HG03342 (cell line): ENCODE measurements around the gene NDRG3.
"Not testable (repeated sequence)": the region's sequence is repeated elsewhere in the genome, so short reads cannot be mapped to it uniquely, and the experiment has no call there.

Experiments
- ATAC-seq: cut with Tn5 transposase; IDR thresholded peaks from one replicate; pipeline ENCODE4 v1.9.1; 2021; ENCODE audit warnings: mild to moderate bottlenecking, moderate library complexity; ENCODE audit not compliant: unreplicated experiment

NDRG3 gene

DNA sequence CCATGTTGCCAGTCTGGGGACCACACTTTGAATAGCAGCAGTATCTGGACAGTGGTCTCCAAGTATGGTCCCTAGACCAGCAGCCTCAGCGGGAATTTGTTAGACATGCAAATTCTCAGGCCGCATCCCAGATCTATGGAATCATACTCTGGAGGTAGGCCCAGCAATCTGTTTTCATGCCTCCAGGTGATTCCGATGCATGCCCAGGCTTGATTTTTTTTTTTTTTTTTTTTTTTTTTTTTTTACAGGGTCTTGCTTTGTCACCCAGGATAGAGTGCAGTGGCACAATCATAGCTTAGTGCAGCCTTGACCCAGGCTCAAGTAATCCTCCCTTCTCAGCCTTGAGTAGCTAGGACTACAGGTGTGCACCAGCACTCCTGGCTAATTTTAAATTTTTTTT lies 99.2 kb downstream of the NDRG3 start:
- ATAC-seq: no peak

DNA sequence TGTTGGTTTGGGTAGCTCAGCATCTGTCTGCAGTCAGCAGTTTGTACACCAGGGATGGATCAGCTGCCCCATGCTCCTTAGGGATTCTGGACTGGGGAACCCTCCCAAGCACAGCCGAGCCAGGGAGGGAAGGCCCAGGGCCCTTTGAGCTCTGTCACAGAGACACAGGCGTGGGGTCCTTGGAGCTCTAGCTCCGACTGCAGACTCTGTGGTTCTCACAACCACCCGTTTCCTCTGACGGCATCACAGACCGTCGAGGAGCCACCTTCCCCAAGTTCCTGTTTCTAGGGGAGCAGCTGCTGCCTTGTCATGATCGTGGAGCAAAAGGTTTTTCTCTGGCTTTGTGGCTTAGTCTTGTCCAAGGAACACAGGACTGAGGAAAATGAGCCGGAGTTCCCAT lies 99.9 kb downstream of the NDRG3 start, which contains the start of gene SLA2:
Gene SLA2 (minus strand): TSS at position 199 of the 400 bp plus-strand sequence. CDS start 4,861 bp downstream, outside the sequence.
- peak; percentile 46 for ATAC-seq

DNA sequence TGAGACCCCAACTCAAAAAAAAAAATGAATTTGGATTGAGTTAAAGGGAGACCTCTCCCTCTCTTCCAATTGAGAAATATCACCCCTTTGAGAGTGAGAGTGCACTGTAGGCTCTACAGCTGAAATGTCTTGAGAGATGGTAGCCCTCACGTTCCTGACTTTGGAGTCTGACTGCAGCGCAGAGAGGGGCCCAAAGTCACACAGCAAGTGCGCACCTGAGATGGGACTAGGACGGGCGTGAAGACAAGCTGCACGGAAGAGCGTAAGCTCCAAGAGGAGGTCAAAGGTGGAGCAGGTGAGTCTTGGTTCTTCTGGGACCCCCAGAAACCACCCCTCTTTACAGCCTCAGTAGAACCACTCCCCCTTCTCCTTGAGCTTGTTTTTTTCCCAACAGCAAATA lies 100.5 kb downstream of the NDRG3 start:
- ATAC-seq: no peak

DNA sequence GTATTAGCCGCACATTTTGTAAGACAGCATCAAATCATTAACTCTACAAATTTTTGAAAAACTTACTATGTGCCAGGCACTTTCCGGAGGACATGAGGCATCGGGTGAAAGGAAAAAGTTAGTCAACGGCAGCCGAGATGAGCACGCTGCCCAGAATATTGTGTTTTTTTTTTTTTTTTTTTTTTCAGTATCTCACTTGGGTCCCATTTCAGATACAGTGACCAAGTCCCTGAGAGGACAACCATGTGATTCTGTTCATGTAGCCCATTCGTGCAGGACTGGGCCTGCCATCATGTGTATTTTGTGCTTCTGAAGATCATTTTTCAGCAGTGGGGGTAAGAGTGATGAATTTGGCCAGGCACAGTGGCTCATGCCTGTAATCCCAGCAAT lies 101.2 kb downstream of the NDRG3 start:
- no peak for ATAC-seq

DNA sequence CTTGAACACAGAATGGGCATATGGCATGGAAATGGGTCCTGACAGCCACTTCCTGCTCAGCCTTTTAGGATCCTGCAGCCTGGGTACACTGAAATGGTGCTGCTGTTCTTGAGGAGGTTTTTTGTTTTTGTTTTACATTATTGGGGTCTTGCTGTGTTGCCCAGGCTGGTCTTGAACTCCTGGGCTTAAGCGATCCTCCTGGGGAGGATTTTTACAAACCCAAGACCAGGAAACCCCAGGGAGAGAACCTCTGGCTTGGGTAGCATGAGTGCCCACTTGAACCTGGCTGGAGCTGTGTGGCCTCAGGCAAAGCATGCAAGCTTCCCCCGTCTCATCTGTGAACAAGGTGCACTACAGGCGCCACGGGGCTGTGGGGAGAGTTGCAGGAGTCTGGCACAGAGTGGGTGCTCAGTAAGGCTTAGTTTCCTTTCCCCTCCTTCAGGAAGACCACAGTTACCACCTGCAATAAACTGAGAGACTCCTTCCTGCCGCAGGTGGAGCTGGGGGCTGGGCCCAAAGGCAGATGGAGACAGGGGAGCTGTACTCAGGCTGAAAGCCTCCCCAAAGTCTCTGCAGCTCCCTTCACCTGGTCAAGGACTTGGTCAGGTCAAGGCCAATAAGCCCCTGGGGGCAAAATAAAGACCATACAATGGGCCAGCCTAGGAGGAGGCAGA lies 101.7 kb downstream of the NDRG3 start:
- ATAC-seq: no peak

DNA sequence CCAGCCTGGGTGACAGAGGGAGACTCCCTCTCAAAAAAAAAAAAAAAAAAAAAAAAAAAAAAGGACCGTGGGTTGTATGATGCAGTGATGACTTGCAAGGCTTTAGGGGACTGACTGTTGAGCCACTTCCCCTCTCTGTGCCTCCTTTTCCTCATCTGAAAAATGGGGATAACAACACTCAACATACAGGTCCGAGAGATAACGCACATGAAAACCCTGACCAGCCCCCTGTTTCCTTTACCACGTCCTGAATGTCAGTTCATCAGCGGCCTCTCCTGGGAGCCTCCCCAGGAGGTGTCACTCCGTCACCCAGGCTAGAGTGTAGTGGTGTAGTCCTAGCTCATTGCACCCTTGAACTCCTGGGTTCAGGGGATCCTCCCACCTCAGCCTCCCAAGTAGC lies 103.8 kb downstream of the NDRG3 start:
- ATAC-seq: no peak

DNA sequence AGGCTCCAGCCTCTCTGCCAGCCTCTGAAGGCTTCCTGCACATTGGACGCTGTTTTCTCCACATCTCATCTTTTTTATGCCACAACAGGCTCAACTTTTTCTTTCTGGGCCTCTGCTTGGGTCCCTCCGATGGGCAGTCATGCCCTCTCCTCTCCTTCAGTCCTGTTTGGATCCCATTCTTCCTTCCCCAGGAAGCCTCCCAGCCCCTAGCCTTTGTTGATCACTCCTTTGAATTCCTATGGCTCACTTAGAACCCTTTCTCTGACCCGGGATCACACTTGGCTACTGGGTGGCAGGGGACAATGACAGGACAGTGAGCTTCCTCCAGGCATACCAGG lies 104.4 kb downstream of the NDRG3 start:
- no peak for ATAC-seq

DNA sequence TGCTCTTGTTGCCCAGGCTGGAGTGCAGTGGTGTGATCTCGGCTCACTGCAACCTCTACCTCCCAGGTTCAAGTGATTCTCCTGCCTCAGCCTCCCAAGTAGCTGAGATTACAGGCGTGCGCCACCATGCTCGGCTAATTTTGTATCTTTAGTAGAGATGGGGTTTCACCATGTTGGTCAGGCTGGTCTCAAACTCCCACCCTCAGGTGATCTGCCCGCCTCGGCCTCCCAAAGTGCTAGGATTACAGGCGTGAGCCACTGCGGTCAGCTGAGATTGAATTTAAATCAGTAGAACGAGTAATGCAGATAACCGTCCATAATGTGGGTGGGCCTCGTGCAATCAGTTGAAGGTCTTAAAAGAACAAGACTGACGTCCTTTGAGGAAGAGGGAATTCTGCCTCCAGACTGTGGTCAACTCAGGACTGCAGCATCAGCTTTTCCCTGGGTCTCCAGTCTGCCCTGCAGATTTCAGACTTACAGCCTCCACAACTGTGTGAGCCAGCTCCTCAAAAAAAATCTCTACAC lies 107.0 kb downstream of the NDRG3 start:
- not testable (repeated sequence) for ATAC-seq

DNA sequence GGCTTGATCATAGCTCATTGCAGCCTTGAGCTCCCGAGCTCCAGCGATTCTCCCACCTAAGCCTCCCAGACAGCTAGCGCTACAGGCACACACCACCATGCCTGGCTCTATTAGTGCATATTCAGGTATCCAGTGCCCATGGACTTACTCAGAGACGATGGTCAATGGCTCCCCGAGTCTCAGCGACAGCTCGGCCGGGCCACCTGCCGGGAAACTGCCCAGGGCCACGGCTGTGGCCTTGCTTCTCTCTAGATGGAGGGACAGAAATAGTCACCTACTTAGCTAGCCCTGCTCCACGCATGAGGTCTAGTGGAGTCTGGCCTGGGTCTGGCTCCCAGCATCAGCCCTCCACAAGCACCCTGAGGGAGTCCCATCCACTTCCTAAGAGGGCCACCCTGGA lies 111.5 kb downstream of the NDRG3 start:
- ATAC-seq: no peak

DNA sequence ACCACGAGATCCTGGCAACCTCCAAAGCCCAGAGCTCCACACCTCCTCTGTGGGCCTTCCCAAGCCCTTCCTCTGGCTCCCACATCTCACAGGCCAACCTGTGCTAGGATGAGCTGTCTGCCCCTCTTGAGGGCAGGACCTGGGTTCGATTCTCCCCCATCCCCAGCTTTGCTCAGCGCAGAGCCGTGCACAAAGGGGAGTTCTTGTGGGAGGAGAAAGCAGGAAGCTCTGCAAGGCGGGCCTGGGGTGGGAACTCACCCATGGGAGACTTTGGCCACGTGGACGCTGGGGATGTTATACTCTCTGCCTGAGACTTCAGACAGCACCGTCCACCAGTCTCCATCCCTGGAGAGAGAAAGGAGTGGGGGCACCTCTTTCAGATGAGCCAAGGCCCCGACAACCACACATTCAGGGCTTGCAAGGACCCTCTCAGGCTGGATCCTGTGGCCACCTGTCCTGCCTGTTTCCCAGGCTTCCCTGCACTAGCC lies 112.6 kb downstream of the NDRG3 start:
- ATAC-seq: no peak

DNA sequence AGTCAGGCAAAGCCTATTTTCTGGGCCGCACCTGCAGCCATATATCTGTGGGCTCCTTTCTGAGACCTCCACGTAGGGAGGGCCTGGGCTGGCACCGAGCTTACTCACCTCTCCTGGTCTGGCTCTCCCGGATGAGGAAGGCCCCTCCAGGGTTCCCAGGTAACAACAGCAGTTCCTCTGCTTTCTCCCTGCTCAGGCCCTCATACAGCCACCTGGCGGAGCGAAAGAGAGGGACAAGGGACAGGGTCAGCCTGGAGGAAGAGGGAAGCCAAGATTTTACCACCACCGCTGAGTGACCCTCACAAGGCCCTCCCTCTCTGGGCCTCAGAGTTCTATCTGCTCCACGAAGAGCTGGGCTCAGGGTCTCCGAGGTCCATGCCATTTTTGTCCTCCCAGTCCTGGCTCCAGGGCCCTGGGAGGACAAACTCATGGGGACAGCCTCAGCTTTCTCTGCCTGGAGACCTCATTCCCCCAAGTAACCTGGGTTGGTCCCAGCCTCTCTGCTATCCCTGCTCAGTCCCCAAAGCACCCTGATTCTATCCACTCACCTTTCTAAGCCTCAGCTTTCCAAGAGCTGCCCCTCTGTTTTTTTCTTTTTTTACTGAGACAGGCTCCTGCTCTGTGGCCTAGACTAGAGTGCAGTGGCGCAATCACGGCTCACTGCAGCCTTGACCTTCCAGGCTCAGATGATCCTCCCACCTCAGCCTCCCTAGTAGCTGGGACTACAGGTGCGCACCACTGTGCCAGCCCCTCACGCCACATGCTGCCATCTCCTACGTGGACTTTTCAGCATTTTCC lies 113.2 kb downstream of the NDRG3 start:
- ATAC-seq: no peak

DNA sequence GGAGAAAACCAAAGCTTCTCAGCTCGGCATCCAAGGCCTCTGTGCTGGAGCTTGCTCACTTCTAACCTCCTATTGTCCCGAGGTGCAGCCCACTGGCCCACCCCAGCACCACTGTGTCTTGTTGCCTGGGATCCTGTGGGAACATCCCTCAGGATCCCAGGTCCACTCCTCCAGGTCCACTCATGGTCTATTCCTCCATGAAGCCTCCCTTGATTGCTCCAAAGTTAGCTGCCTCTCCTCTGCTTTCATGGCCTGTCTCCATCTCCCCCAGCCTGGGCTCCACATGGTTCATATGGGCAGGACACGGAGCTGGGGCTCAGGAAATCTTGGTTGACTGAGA lies 113.8 kb downstream of the NDRG3 start:
- no peak for ATAC-seq

DNA sequence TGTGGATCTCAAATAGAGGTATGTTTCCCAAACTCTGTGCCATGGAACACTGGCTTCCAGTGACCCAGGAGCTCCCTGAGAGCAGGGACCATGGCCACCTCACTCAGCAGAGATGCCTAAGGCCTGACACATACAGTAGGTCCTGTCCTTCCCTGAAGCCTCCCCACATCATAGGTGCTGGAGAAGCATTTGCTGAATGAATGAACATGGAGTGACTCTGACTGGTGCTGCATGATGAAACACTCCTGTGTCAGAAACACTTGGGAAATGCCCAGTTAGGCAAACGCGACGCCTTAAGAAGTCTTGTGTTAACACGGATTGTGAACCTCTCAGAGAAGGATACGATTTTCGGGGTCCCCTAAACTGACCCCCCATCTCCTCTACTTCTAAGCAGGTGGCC lies 114.2 kb downstream of the NDRG3 start:
- ATAC-seq: no peak

DNA sequence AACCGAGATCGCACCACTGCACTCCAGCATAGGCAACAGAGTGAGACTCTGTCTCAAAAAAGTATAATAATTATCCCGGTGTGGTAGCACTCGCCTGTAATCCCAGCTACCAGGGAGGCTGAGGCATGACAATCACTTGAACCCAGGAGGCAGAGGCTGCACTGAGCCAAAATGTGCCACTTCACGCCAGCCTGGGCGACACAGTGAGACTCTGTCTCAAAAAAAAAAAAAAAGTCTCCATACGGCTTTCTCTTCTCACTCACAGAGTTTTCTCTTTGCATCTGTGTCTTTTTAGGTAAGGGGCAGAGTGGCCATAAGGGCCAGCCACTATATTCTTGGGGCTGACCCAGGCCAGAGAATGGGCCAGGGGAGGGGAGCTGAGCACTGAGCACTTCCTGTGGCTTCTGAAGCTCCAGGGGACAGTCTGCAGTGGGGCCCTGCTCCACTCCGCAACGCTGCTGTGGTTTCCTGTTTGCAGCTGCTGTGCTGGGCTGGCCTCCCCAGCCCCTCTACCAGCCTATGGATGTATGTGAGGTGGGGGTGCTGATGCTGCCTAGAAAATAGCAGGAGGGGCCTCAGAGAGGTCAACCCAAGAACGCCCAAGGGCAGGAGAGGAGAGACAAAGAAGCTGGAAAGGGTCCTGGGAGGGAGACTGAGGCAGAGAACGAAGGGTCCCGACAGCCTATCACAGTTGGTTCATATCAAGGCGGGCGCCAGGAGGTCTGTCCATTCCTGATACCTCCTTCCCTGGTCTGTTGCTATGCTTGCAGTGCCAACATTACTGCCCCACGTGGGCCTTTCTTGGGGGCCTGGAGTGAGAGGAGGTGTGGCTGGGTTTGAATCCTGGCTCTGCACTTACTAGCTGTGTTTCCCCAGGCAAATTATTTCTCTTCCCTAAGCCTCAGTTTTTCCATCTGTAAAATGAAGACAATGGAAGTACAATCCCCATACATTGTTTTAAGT lies 115.9 kb downstream of the NDRG3 start:
- ATAC-seq: peak; percentile 69

DNA sequence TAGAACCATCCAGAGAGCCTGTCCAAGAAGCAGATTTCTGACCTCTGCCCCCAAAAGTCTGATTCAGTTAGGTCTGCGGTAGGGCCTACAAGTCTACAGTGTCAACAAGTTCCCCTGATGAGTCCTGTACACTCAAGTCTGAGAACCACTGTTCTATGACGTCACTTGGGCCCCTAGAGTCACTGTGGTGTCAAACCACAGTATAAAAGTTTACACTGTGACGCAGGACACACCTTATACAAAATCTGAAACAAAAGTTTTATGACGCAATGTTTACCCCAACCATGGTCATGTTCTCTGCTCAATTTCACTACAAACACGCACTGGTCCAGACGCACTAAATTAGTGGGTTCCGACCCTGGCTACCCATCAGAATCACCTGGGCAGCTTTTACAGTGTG lies 117.8 kb downstream of the NDRG3 start:
- ATAC-seq: no peak

DNA sequence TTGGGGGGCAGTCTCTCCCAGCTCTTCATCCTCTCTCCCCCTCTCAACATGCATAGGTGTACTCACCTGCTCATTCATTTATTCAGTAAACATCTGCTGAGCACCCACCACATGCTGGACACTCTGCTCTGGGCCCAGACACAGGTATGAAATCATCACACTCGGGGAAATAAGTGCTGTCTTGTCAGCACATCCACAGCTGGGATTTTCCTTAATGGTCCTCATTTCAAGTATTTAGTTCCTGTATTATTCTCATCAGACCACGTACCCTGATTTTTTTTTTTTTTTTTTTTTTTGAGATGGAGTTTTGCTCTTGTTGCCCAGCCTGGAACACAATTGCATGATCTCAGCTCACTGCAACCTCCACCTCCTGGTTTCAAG lies 121.0 kb downstream of the NDRG3 start:
- no peak for ATAC-seq

DNA sequence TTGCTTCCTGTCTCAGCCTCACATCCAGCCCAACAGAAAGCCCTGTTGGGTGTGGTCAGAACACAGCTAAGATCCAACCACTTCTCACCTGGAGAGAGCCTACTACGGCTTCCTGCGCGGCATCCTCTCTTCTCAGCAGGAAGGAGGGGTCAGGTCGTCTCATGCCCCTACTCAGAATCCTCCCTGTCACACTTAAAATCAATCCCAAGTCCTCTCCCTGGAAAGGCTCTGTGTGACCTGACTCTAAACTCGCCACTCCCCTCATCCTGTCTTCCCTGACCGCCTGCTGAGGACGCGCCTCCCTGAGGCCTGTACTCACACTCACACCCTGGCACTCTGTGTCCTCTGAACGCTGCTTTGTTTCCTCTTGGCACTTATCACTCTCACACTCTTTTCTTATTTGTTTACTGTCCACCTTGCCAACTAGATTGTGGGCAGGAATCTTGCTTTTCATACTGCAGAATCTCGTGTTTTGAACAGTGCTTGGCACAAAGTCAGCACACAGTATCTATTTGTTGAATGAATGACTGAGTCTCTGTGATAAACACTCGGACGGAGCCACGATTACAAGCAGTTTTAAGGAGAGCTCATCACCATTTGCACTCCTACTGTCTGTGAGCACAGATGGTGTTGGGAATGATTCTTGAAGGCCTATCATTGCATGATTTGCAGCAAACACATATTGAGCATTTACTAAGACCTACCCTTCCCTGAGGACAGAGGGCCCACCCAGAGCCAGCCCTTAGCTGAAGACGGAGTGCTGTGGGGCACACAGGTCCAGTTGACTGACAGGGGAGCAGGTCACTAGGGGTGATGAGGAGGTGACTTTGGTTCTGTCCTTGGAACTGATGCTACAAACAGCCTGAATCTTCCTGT lies 121.6 kb downstream of the NDRG3 start:
- ATAC-seq: no peak

DNA sequence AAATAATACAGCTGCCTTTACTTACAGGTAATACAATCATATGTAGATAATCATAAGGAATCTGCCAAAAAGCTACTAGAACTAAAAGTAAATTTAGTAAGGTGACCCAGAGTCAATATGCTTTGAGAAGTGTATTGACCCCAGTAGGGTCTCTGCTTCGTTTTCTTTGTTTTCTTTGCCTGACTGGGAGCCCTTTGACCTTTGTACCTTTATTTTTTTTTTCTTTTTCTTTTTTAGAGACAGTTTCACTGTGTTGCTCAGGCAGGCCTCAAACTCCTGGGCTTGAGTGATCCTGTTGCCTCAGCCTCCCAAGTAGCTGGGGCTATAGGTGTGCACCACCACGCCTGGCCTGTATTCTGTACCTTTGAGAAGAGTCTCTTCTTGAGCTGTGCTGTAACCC lies 122.4 kb downstream of the NDRG3 start:
- no peak for ATAC-seq

DNA sequence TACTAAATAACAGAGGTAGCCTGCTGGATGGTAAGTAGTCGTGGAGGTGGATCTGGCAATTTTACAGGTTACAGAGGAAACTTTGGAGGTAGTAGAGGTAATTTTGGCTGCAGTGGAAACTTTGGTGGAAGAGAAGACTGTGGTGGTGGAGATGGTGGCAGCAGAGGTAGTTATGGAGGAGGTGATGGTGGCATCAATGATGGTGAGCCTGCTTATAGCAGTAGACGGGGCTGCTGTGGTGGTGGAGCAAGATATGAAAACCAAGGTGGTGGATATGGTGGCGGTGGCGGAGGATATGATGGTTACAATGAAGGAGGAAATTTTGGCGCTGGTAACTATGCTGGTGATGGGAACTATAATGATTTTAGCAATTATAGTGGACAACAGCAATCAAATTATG lies 125.0 kb downstream of the NDRG3 start:
- no peak for ATAC-seq
